Stimulated activated CD4-positive, alpha-beta T cell treated with anti-CD3 and anti-CD28 coated beads, Interleukin-1b, Interleukin-23, amount 100 ng/mL, for 4 hours (primary cell): ENCODE data around the gene C4BPA.

ENCODE experiments used
- DNase-seq, 2 donors: peaks; one replicate each; pipeline ENCODE4 v3.0.0-alpha.2; 2020; ENCODE audit warnings: low read depth in 2 of 2

C4BPA gene

DNA sequence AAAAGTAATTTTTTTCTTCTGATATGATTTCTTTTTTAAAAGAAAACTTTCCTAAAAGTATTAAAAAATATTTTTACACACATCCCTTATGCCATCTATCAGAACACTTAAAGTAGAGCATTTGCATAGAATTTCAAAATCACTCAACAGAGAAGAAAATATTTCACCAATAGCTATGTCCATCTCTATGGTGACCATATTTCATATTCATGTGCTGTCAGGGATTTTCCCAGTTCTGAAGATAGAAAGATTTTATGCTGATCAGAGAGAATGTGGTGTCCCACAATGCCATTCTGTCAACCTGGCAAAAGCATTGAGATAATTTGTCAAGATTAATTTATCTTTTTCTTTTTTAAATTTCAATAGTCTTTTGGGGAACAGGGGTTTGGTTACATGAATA is 87.0 kb downstream of the C4BPA start:
- no peak for DNase-seq

DNA sequence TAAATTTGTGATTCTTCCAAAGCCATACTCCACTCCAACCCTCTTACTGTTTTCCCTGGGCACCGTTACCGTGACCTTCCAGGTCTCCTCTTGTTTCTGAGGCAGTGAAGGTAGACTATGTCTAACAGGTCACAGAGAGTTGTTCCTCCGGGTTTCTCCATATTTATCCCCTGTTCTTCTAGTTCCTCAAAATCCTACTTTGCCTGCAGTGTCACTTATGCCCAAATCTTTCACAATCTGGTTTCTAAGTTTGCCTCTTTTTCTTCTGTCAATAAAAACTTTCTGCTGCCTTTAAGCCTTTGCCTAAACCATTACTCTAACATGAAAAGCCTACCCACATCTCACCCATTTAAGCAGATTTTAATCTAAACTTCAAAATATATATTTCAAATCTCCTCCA is 87.7 kb downstream of the C4BPA start:
- DNase-seq: no peak

DNA sequence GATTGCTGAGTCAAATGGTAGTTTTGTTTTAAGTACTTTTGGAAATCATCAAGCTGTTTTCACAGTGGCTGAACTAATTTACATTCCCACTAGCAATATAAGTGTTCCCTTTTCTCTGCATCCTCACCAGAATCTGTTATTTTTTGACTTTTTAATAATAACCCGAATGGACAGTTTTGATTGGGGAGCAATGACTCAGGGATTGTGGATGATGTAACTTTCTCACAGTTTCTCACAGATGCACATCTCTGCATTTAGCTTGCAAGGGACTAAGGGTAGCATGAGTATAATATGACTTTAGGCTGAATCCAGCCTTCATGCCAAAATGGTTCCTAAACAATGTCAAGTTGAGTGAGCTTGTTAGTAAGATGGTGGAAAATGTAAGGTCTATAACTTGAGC is 90.2 kb downstream of the C4BPA start:
- DNase-seq: no peak
